Measurements from ENCODE around the gene DNAAF6.

The DNAAF6 gene

DNA sequence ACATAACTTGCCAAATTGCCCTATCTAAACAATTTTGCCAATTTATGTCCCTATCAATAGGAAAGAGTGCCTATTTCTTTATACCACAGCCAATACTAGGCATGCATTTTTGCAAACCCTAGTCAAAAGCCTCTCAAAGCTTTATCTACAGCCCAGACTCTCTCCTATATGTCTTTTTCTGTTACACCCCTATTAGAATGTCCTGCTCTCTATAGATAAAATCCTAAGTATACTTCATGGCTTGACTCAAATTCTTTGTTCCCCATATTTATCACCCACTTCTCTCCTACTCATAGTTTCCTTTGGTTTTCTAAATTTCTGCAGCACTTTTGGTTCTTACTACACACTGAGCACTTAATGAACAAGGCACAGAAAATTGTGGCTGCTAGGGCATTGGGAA lies 38.2 kb upstream of the DNAAF6 start:
- no peak for TF ChIP-seq EZH2phosphoT487 (IDR thresholded peaks at IDR 0.05; ENCODE audit: borderline replicate concordance, low read length)
- TF ChIP-seq, protein P1, sequence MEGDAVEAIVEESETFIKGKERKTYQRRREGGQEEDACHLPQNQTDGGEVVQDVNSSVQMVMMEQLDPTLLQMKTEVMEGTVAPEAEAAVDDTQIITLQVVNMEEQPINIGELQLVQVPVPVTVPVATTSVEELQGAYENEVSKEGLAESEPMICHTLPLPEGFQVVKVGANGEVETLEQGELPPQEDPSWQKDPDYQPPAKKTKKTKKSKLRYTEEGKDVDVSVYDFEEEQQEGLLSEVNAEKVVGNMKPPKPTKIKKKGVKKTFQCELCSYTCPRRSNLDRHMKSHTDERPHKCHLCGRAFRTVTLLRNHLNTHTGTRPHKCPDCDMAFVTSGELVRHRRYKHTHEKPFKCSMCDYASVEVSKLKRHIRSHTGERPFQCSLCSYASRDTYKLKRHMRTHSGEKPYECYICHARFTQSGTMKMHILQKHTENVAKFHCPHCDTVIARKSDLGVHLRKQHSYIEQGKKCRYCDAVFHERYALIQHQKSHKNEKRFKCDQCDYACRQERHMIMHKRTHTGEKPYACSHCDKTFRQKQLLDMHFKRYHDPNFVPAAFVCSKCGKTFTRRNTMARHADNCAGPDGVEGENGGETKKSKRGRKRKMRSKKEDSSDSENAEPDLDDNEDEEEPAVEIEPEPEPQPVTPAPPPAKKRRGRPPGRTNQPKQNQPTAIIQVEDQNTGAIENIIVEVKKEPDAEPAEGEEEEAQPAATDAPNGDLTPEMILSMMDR (IDR thresholded peaks at IDR 0.05; ENCODE audit: low read depth, low read length, poor library complexity, severe bottlenecking) = no peak
- no peaks in the 10 kb centered on the region for H3K79me2 ChIP-seq (ENCODE audit: control insufficient read depth, low read length)
- H3F3A ChIP-seq (ENCODE audit: control insufficient read depth, insufficient read depth) = no peaks in the 10 kb centered on the region
- no peaks in the 10 kb centered on the region for H3K9me2 ChIP-seq (replicated peaks; ENCODE audit: control insufficient read depth, low read length)
- H4K20me1 ChIP-seq (ENCODE audit: control insufficient read depth, insufficient read depth, low read depth, low read length) = no peaks in the 10 kb centered on the region
- no peaks in the 10 kb centered on the region for H3K4me1 ChIP-seq (ENCODE audit: control insufficient read depth, low read length)
- H3K27me3 ChIP-seq (ENCODE audit: control insufficient read depth, low read length) = no peaks in the 10 kb centered on the region
- no peak overlapping the region for H3K4me2 ChIP-seq (ENCODE audit: low read length)
- H3K27ac ChIP-seq (ENCODE audit: low read depth, low read length) = no peak overlapping the region
- no peaks in the 10 kb centered on the region for H3K9me3 ChIP-seq (ENCODE audit: control insufficient read depth, insufficient read depth, low read length)
- H3K36me3 ChIP-seq (ENCODE audit: control insufficient read depth, low read length) = no peaks in the 10 kb centered on the region
- H3K4me3 ChIP-seq (ENCODE audit: low read length) = no peak overlapping the region

DNA sequence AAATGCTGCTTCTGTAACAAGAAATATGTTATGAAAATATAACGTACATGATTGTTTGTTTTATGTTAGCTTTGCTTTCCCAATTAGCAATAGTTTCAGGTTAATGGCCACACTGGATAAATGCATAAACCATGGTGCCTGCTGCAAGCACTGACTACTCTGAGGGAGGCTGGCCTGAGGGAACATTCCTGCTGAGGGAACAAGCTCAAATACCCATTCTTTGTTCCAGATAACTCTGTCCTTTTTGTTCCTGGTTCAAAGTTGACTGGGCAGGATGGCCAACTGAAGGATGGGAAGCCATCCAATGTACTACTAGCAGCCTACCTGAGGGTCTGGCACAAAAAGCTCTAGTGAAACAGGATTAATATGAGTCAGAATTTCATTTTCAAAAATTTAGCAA lies 37.7 kb upstream of the DNAAF6 start:
- H3K4me3 ChIP-seq (ENCODE audit: low read length) = no peak overlapping the region

DNA sequence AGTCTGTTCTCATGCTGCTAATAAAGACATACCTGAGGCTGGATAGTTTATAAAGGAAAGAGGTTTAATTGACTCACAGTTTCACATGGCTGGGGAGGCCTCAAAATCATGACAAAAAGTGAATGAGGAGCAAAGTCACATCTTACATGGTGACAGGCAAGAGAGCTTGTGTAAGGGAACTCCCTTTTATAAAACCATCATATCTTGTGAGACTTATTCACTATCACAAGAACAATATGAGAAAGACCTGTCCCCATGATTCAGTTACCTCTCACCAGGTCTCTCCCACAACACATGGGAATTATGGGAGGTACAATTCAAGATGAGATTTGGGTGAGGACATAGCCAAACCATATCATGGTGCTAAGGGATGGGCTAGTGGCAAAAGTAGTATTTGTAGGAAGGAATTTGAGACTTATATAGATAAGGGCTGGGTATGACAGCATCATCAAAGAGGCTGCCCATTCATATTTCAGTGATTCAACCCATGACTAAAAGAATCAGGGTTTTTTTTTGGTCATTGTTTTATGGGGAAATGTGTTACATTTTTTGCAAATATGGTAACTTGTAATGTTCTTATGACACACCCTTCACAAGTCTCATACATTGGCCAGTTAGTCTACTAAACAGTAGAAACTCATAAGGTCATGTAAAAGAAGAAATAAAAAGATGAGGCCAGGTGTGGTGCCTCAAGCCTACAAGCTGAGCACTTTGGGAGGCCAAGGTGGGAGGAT lies 34.9 kb upstream of the DNAAF6 start:
- Histone ChIP-seq H3K4me2 (ENCODE audit: low read length) (no peak overlapping the region), H3K79me2 (ENCODE audit: control insufficient read depth, low read length) (no peaks in the 10 kb centered on the region), H3K4me1 (ENCODE audit: control insufficient read depth, low read length) (no peaks in the 10 kb centered on the region), H3K27ac (ENCODE audit: low read depth, low read length) (no peak overlapping the region), H3K27me3 (ENCODE audit: control insufficient read depth, low read length) (no peaks in the 10 kb centered on the region), H3K36me3 (ENCODE audit: control insufficient read depth, low read length) (no peaks in the 10 kb centered on the region), H4K20me1 (ENCODE audit: control insufficient read depth, insufficient read depth, low read depth, low read length) (no peaks in the 10 kb centered on the region), H3K9me3 (ENCODE audit: control insufficient read depth, insufficient read depth, low read length) (no peaks in the 10 kb centered on the region), H3K9me2 (replicated peaks; ENCODE audit: control insufficient read depth, low read length) (no peaks in the 10 kb centered on the region), H3F3A (ENCODE audit: control insufficient read depth, insufficient read depth) (no peaks in the 10 kb centered on the region), H3K4me3 (ENCODE audit: low read length) (no peak overlapping the region)
- TF ChIP-seq, protein P1 (IDR thresholded peaks at IDR 0.05; ENCODE audit: low read depth, low read length, poor library complexity, severe bottlenecking) = no peak
- no peak for TF ChIP-seq EZH2phosphoT487 (IDR thresholded peaks at IDR 0.05; ENCODE audit: borderline replicate concordance, low read length)

More for the DNA sequence above, 37.7 kb upstream of the DNAAF6 start:
- Histone ChIP-seq H3K27ac (ENCODE audit: low read depth, low read length) (no peak overlapping the region), H4K20me1 (ENCODE audit: control insufficient read depth, insufficient read depth, low read depth, low read length) (no peaks in the 10 kb centered on the region), H3K9me2 (replicated peaks; ENCODE audit: control insufficient read depth, low read length) (no peaks in the 10 kb centered on the region), H3F3A (ENCODE audit: control insufficient read depth, insufficient read depth) (no peaks in the 10 kb centered on the region), H3K27me3 (ENCODE audit: control insufficient read depth, low read length) (no peaks in the 10 kb centered on the region), H3K79me2 (ENCODE audit: control insufficient read depth, low read length) (no peaks in the 10 kb centered on the region), H3K4me2 (ENCODE audit: low read length) (no peak overlapping the region), H3K9me3 (ENCODE audit: control insufficient read depth, insufficient read depth, low read length) (no peaks in the 10 kb centered on the region), H3K4me1 (ENCODE audit: control insufficient read depth, low read length) (no peaks in the 10 kb centered on the region), H3K36me3 (ENCODE audit: control insufficient read depth, low read length) (no peaks in the 10 kb centered on the region)
- TF ChIP-seq, protein P1 (IDR thresholded peaks at IDR 0.05; ENCODE audit: low read depth, low read length, poor library complexity, severe bottlenecking) = no peak
- TF ChIP-seq EZH2phosphoT487 (IDR thresholded peaks at IDR 0.05; ENCODE audit: borderline replicate concordance, low read length) = no peak
